ENCODE data around the gene BANP. TPM values are rescaled to one million over a fixed set of nuclear protein-coding genes. Genes with fewer than 3 reads are reported as not detected.

The BANP gene
- total RNA-seq, 1 donor from 2014 or later = 53.9 TPM

- no peak for TF ChIP-seq CTCF (IDR thresholded peaks at IDR 0.05; ENCODE audit: unreplicated experiment)
- Mint-ChIP-seq H3K36me3 (ENCODE audit: insufficient read depth) (peaks cover 22% of the 10 kb centered on the region), H3K27ac (no peak overlapping the region), H3K4me1 (ENCODE audit: low read depth) (no peaks in the 10 kb centered on the region), H3K9me3 (ENCODE audit: low read depth) (no peaks in the 10 kb centered on the region), H3K27me3 (no peaks in the 10 kb centered on the region), H3K4me3 (ENCODE audit: low read depth) (no peak overlapping the region)
- no peak for DNase-seq (ENCODE audit: low spot score, unreplicated experiment)
Measured at GRCh38 chr16:88003736-88004135, 52.5 kb downstream of the BANP start.

DNA sequence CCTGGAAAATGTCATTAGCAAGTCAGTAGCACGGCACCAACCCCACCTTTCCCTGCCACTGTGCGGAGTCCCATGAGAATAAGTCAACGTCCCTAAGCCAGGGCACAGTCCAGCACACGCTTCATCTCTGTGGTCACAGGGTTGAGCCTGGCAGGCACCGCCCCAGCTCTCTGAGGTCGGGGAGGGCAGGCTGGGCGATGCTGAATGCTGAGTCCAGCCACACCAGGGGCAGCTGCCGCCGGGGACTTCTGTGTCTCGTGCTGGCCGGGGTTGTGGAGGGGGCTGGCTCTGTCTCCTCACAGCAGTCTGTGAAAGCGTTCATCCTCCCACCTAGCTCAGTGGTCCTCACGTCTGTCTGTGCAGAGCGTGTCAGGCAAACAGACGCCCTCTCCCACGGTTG, 53.2 kb downstream of the BANP start:
- Mint-ChIP-seq H3K9me3 (ENCODE audit: low read depth) (no peaks in the 10 kb centered on the region), H3K27me3 (no peaks in the 10 kb centered on the region), H3K4me1 (ENCODE audit: low read depth) (no peaks in the 10 kb centered on the region), H3K36me3 (ENCODE audit: insufficient read depth) (peaks cover 25% of the 10 kb centered on the region), H3K4me3 (ENCODE audit: low read depth) (no peak overlapping the region), H3K27ac (peak overlapping the region; percentile 59)
- no peak for DNase-seq (ENCODE audit: low spot score, unreplicated experiment)
- no peak for TF ChIP-seq CTCF (IDR thresholded peaks at IDR 0.05; ENCODE audit: unreplicated experiment)

- Mint-ChIP-seq H3K27ac (no peak overlapping the region), H3K4me1 (ENCODE audit: low read depth) (no peaks in the 10 kb centered on the region), H3K36me3 (ENCODE audit: insufficient read depth) (peaks cover 26% of the 10 kb centered on the region), H3K4me3 (ENCODE audit: low read depth) (no peak overlapping the region), H3K9me3 (ENCODE audit: low read depth) (no peaks in the 10 kb centered on the region), H3K27me3 (no peaks in the 10 kb centered on the region)
- DNase-seq (ENCODE audit: low spot score, unreplicated experiment) = no peak
- TF ChIP-seq CTCF (IDR thresholded peaks at IDR 0.05; ENCODE audit: unreplicated experiment) = peak; percentile 20
Measured at GRCh38 chr16:88005181-88005581, 53.9 kb downstream of the BANP start.

- Mint-ChIP-seq H3K27me3 (no peaks in the 10 kb centered on the region), H3K4me3 (ENCODE audit: low read depth) (no peak overlapping the region), H3K9me3 (ENCODE audit: low read depth) (no peaks in the 10 kb centered on the region), H3K4me1 (ENCODE audit: low read depth) (no peaks in the 10 kb centered on the region), H3K27ac (no peak overlapping the region), H3K36me3 (ENCODE audit: insufficient read depth) (peaks cover 27% of the 10 kb centered on the region)
- no peak for DNase-seq (ENCODE audit: low spot score, unreplicated experiment)
- TF ChIP-seq CTCF (IDR thresholded peaks at IDR 0.05; ENCODE audit: unreplicated experiment) = no peak
Measured at GRCh38 chr16:88005968-88006367, 54.7 kb downstream of the BANP start.

GRCh38 chr16:88007321-88007731, 56.1 kb downstream of the BANP start:
- H3K27ac Mint-ChIP-seq = no peak overlapping the region
- no peak for TF ChIP-seq CTCF (IDR thresholded peaks at IDR 0.05; ENCODE audit: unreplicated experiment)
- H3K36me3 Mint-ChIP-seq (ENCODE audit: insufficient read depth) = peaks cover 28% of the 10 kb centered on the region
- no peaks in the 10 kb centered on the region for H3K4me1 Mint-ChIP-seq (ENCODE audit: low read depth)
- no peaks in the 10 kb centered on the region for H3K27me3 Mint-ChIP-seq
- no peak for DNase-seq (ENCODE audit: low spot score, unreplicated experiment)
- H3K4me3 Mint-ChIP-seq (ENCODE audit: low read depth) = no peak overlapping the region
- H3K9me3 Mint-ChIP-seq (ENCODE audit: low read depth) = no peaks in the 10 kb centered on the region

Data from progenitor cell of endocrine pancreas (in vitro differentiated cells).